SK-N-SH (cell line): ENCODE results near the gene FAHD1. TPM values are rescaled to one million over a fixed set of nuclear protein-coding genes. Genes with fewer than 3 reads are reported as not detected.
A peak's percentile ranks its signal among the peaks of the same experiment; 100 is the strongest.

Experiments
- CTCF ChIA-PET: fragments of 300-600, 350-600 bp; formaldehyde crosslinking; extraction: SDS; loops from one replicate; lab custom pipeline; 2021; lab: Yijun Ruan, JAX
- POLR2A ChIA-PET: fragments of 350-600 bp; sonication (Branson Sonifier 250); formaldehyde crosslinking; extraction: SDS; loops from one replicate; lab custom pipeline; 2020; ENCODE audit warnings: antibody characterized with exemption, inconsistent platforms; lab: Yijun Ruan, JAX
- DNase-seq: peaks from one replicate; pipeline ENCODE4 v3.0.0; 2012
- H2AFZ ChIP-seq: fragments of 200-600 bp; sonication (generic); 2 replicates; pipeline ENCODE4 v1.8.1; 2016; ENCODE audit warnings: antibody characterized with exemption, mild to moderate bottlenecking, low read depth
- H3F3A ChIP-seq: fragments of 200-600 bp; sonication (generic); replicated peaks from 2 replicates; pipeline ENCODE3; 2016; ENCODE audit warnings: antibody characterized with exemption, mild to moderate bottlenecking; ENCODE audit not compliant: insufficient read depth
- H3K27ac ChIP-seq, 2 experiments: fragments of 200-500 bp in 1 of 2; fragments of 200-600 bp in 1 of 2; sonication (Bioruptor generic) in 1 of 2; sonication (generic), shearing (Covaris generic) in 1 of 2; 2 replicates each; pipeline versions ENCODE4 v1.5.1 to v1.6.1; 2014 to 2016; ENCODE audit warnings: low read depth in 2 of 2, inconsistent platforms in 1 of 2, low read length in 1 of 2, mild to moderate bottlenecking in 1 of 2, mixed read lengths in 1 of 2
- H3K27me3 ChIP-seq: fragments of 200-600 bp; sonication (generic), shearing (Covaris generic); 2 replicates; pipeline ENCODE4 v1.6.1; 2016; ENCODE audit warnings: mixed run types; ENCODE audit not compliant: insufficient read depth
- H3K36me3 ChIP-seq, 2 experiments: fragments of 200-500 bp in 1 of 2; fragments of 200-600 bp in 1 of 2; sonication (Bioruptor generic) in 1 of 2; sonication (generic) in 1 of 2; replicated peaks in 1 of 2; 2 replicates each; pipeline versions ENCODE3 to v1.5.1; 2014 to 2016; ENCODE audit warnings: low read length in 1 of 2, mild to moderate bottlenecking in 1 of 2; ENCODE audit not compliant: insufficient read depth in 2 of 2, control insufficient read depth in 1 of 2
- H3K4me1 ChIP-seq, 2 experiments: fragments of 200-500 bp in 1 of 2; fragments of 200-600 bp in 1 of 2; sonication (Bioruptor generic) in 1 of 2; sonication (generic), shearing (Covaris generic) in 1 of 2; 2 replicates each; pipeline versions ENCODE4 v1.5.1 to v1.6.1; 2014 to 2016; ENCODE audit warnings: low read depth in 1 of 2, low read length in 1 of 2, mixed run types in 1 of 2; ENCODE audit not compliant: insufficient read depth in 2 of 2, control insufficient read depth in 1 of 2
- H3K4me2 ChIP-seq: fragments of 200-600 bp; sonication (generic), shearing (Covaris generic); 2 replicates; pipeline ENCODE4 v1.6.1; 2017; ENCODE audit warnings: mixed run types
- H3K4me3 ChIP-seq, 2 experiments: fragments of 200-500 bp in 1 of 2; fragments of 200-600 bp in 1 of 2; sonication (Bioruptor generic) in 1 of 2; sonication (generic), shearing (Covaris generic) in 1 of 2; 2 replicates each; pipeline versions ENCODE4 v1.5.1 to v1.8.1; 2014 to 2016; ENCODE audit warnings: low read depth in 2 of 2, inconsistent platforms in 1 of 2, low read length in 1 of 2, mild to moderate bottlenecking in 1 of 2, mixed read lengths in 1 of 2, moderate library complexity in 1 of 2
- H3K79me2 ChIP-seq: fragments of 200-600 bp; sonication (generic); 2 replicates; pipeline ENCODE4 v1.8.1; 2017; ENCODE audit warnings: mild to moderate bottlenecking; ENCODE audit not compliant: insufficient read depth
- H3K9ac ChIP-seq: fragments of 200-600 bp; sonication (generic); 2 replicates; pipeline ENCODE4 v1.6.1; 2017; ENCODE audit warnings: mixed run types
- H3K9me2 ChIP-seq: fragments of 200-600 bp; sonication (generic); 2 replicates; pipeline ENCODE4 v1.6.1; 2017; ENCODE audit warnings: mixed run types
- H3K9me3 ChIP-seq: fragments of 200-600 bp; sonication (generic); 2 replicates; pipeline ENCODE4 v1.6.1; 2017; ENCODE audit warnings: mixed run types, mild to moderate bottlenecking, moderate library complexity
- H4K20me1 ChIP-seq: fragments of 200-600 bp; sonication (generic); 2 replicates; pipeline ENCODE4 v1.6.1; 2017; ENCODE audit warnings: mild to moderate bottlenecking, mixed run types; ENCODE audit not compliant: insufficient read depth
- CHD2 ChIP-seq: fragments of 150-350 bp; IDR thresholded peaks from 2 replicates; pipeline ENCODE4 v1.6.1; 2018; ENCODE audit warnings: low read length; ENCODE audit not compliant: partially characterized antibody
- CTCF ChIP-seq: fragments of 200-600 bp; sonication (generic); IDR thresholded peaks from 2 replicates; pipeline ENCODE4 v1.6.1; 2017; ENCODE audit warnings: antibody characterized with exemption, mild to moderate bottlenecking, moderate library complexity
- FOXM1 ChIP-seq: IDR thresholded peaks from 2 replicates; pipeline ENCODE4 v1.4.0; 2012; ENCODE audit warnings: low read depth, mild to moderate bottlenecking
- GATA2 ChIP-seq: sonication (generic); formaldehyde crosslinking; IDR thresholded peaks from 2 replicates; pipeline ENCODE4 v1.5.0; 2020; ENCODE audit warnings: mild to moderate bottlenecking, missing genetic modification reagents
- JUND ChIP-seq: IDR thresholded peaks from 2 replicates; pipeline ENCODE4 v1.4.0; 2012
- MAX ChIP-seq: IDR thresholded peaks from 2 replicates; pipeline ENCODE4 v1.4.0; 2012; ENCODE audit warnings: low read depth
- MXI1 ChIP-seq: IDR thresholded peaks from 2 replicates; pipeline ENCODE4 v1.6.1; 2012; ENCODE audit warnings: mild to moderate bottlenecking, low read depth, low read length, improper control_type of control experiment
- NRF1 ChIP-seq: IDR thresholded peaks from 2 replicates; pipeline ENCODE4 v1.6.1; 2012; ENCODE audit warnings: low read depth, mild to moderate bottlenecking, low read length
- PBX3 ChIP-seq: IDR thresholded peaks from 2 replicates; pipeline ENCODE4; 2012
- POLR2AphosphoS5 ChIP-seq: IDR thresholded peaks from 2 replicates; pipeline ENCODE4 v1.6.1; 2012; ENCODE audit warnings: low read depth, low read length
- RCOR1 ChIP-seq: fragments of 150-350 bp; IDR thresholded peaks from 2 replicates; pipeline ENCODE4 v1.6.1; 2017; ENCODE audit warnings: antibody characterized with exemption, low read length
- REST ChIP-seq: IDR thresholded peaks from 2 replicates; pipeline ENCODE4 v1.6.1; 2012; ENCODE audit warnings: mild to moderate bottlenecking, low read depth, low read length, moderate library complexity
- SIN3A ChIP-seq: IDR thresholded peaks from 2 replicates; pipeline ENCODE4 v1.6.1; 2012; ENCODE audit warnings: low read depth, mild to moderate bottlenecking, low read length, moderate library complexity, borderline replicate concordance
- SMC3 ChIP-seq: IDR thresholded peaks from 2 replicates; pipeline ENCODE4 v1.6.1; 2012; ENCODE audit warnings: low read depth, low read length, improper control_type of control experiment
- TEAD4 ChIP-seq: IDR thresholded peaks from 2 replicates; pipeline ENCODE4 v1.4.0; 2012; ENCODE audit warnings: mild to moderate bottlenecking, borderline replicate concordance; ENCODE audit not compliant: insufficient read depth
- USF1 ChIP-seq: IDR thresholded peaks from 2 replicates; pipeline ENCODE4 v1.4.0; 2012; ENCODE audit warnings: low read depth, borderline replicate concordance
- WGBS: methylation state at CpG from one replicate; pipeline ENCODE4 v1.1.6; 2017; ENCODE audit warnings: low lambda C conversion rate; 5-methylcytosine and 5-hydroxymethylcytosine counted together
- polyA plus RNA-seq, 3 experiments: library from polyadenylated mRNA; depleted of rRNA; stranded (reverse); fragments of >200 nt; gene quantifications; 2 replicates each; pipeline ENCODE4 v1.2.3, GENCODE V29; 2012

FAHD1 gene
- polyA plus RNA-seq, 1 of the 3 experiments (the other 2 are of a cell fraction), result 59.0 TPM

GRCh38 chr16:1845985-1846384, 19.0 kb downstream of the FAHD1 start:
- Histone ChIP-seq H3K9me3 (no peaks in the 10 kb centered on the region), H3K9me2 (no peaks in the 10 kb centered on the region), H3K36me3 (no peaks in the 10 kb centered on the region), H2AFZ (no peak overlapping the region), H4K20me1 (no peaks in the 10 kb centered on the region), H3K27me3 (no peaks in the 10 kb centered on the region; the same call in 1 of the 2 replicates), H3K4me3 (no peak overlapping the region), H3K27ac (no peak overlapping the region), H3F3A (peaks cover 3% of the 10 kb centered on the region), H3K79me2 (no peaks in the 10 kb centered on the region), H3K4me1 (peaks cover 0 to 7% of the 10 kb centered on the region in 2 experiments; a peak in 1 of 4 replicates), H3K9ac (no peak overlapping the region), H3K4me2 (no peak overlapping the region)
- peak; percentile 76 for DNase-seq
- POLR2A ChIA-PET, result interaction anchor here (0.7 to 1.0 kb wide), 2 partner anchors 19 to 51 kb away, joined by 3 read pairs; partner anchors contain the start of genes FAHD1 and HAGH
- no peak for TF ChIP-seq JUND
- no peak for TF ChIP-seq FOXM1
- peak; percentile 72; the same call in 1 of the 2 replicates for TF ChIP-seq RCOR1
- TF ChIP-seq GATA2 (CRISPR knock-in tag), result peak; percentile 61; the same call in 1 of the 2 replicates
- TF ChIP-seq CTCF, result no peak
- peak; percentile 52; the same call in 1 of the 2 replicates for TF ChIP-seq MXI1
- TF ChIP-seq SIN3A, result no peak
- CTCF ChIA-PET, result interaction anchor here (1.0 to 1.2 kb wide), 3 partner anchors 18 to 72 kb away, joined by 3 to 9 read pairs (median 3); no protein-coding TSS in a partner anchor
- WGBS, result 16% methylated on average over 4 of the region's 4 CpGs

GRCh38 chr16:1846416-1846815, 19.4 kb downstream of the FAHD1 start:
- Histone ChIP-seq H3K27me3 (no peaks in the 10 kb centered on the region; the same call in 1 of the 2 replicates), H2AFZ (no peak overlapping the region), H3K36me3 (no peaks in the 10 kb centered on the region), H3K4me1 (peaks cover 0 to 7% of the 10 kb centered on the region in 2 experiments; a peak in 1 of 4 replicates), H3K9me3 (no peaks in the 10 kb centered on the region), H3K9ac (no peak overlapping the region), H3K4me2 (no peak overlapping the region), H4K20me1 (no peaks in the 10 kb centered on the region), H3K27ac (no peak overlapping the region), H3F3A (peaks cover 3% of the 10 kb centered on the region), H3K9me2 (no peaks in the 10 kb centered on the region), H3K4me3 (no peak overlapping the region), H3K79me2 (no peaks in the 10 kb centered on the region)
- DNase-seq, result no peak
- 17% methylated on average over 1 of the region's 1 CpG for WGBS
- ChIA-PET POLR2A (interaction anchor here (1.0 kb wide), 1 partner anchor 19 kb away, joined by 3 read pairs; the partner anchor contains the start of genes FAHD1 and HAGH), CTCF (interaction anchor here (1.2 to 1.6 kb wide), 3 partner anchors 18 to 294 kb away, joined by 3 to 9 read pairs (median 4); no protein-coding TSS in a partner anchor)
- no peak for TF ChIP-seq PBX3
- no peak for TF ChIP-seq CHD2
- no peak for TF ChIP-seq FOXM1
- no peak for TF ChIP-seq REST
- no peak for TF ChIP-seq GATA2 (CRISPR knock-in tag)
- TF ChIP-seq MXI1, result no peak
- no peak for TF ChIP-seq NRF1
- no peak for TF ChIP-seq CTCF
- TF ChIP-seq TEAD4, result no peak
- no peak for TF ChIP-seq USF1
- TF ChIP-seq POLR2AphosphoS5, result no peak
- TF ChIP-seq SMC3, result no peak
- TF ChIP-seq MAX, result no peak
